CD4-positive, alpha-beta memory T cell (primary cell): ENCODE results near the gene PAX7. TPM values are rescaled to one million over a fixed set of nuclear protein-coding genes. Genes with fewer than 3 reads are reported as not detected.
A peak's percentile ranks its signal among the peaks of the same experiment; 100 is the strongest.

Experiments
- CTCF ChIA-PET: fragments of 350-600 bp; sonication (Branson Sonifier 250); formaldehyde crosslinking; loops from one replicate; lab custom pipeline; 2021; ENCODE audit warnings: inconsistent platforms; ENCODE audit not compliant: partially characterized antibody; lab: Charles Lee
- POLR2A ChIA-PET: fragments of 350-600 bp; sonication (Branson Sonifier 250); formaldehyde crosslinking; loops from one replicate; lab custom pipeline; 2021; ENCODE audit not compliant: partially characterized antibody; lab: Charles Lee
- DNase-seq, 5 donors: peaks; one replicate each; pipeline versions ENCODE4 v3.0.0 to v3.0.0-alpha.2; 2020 to 2022; ENCODE audit warnings: mixed read lengths in 1 of 5
- H3K27ac ChIP-seq: one replicate; pipeline ENCODE4 v1.7.0; 2013; ENCODE audit warnings: low read depth, low read length
- H3K27me3 ChIP-seq: 2 replicates; pipeline ENCODE4 v1.7.0; 2013; ENCODE audit warnings: mild to moderate bottlenecking, low read length, moderate library complexity; ENCODE audit not compliant: insufficient read depth
- H3K36me3 ChIP-seq: 2 replicates; pipeline ENCODE4 v1.7.0; 2013; ENCODE audit warnings: mild to moderate bottlenecking, low read length, moderate library complexity; ENCODE audit not compliant: insufficient read depth
- H3K4me1 ChIP-seq: 2 replicates; pipeline ENCODE4 v1.7.0; 2013; ENCODE audit warnings: mild to moderate bottlenecking, low read length, moderate library complexity; ENCODE audit not compliant: insufficient read depth
- H3K4me3 ChIP-seq, 2 donors: one replicate each; pipeline ENCODE4 v1.7.0; 2013; ENCODE audit warnings: low read length in 2 of 2, mild to moderate bottlenecking in 1 of 2
- H3K9me3 ChIP-seq, 2 donors: one replicate each; pipeline ENCODE4 v1.7.0; 2013; ENCODE audit warnings: low read length in 2 of 2, control low read depth in 1 of 2; ENCODE audit not compliant: control insufficient read depth in 1 of 2
- H3K27ac Mint-ChIP-seq, 7 donors: one replicate each; pipeline ENCODE4 v1.8.0; 2020 to 2021; ENCODE audit warnings: mixed read lengths in 7 of 7, mild to moderate bottlenecking in 6 of 7, inconsistent platforms in 3 of 7, moderate library complexity in 3 of 7
- H3K27me3 Mint-ChIP-seq, 2 donors: one replicate each; pipeline ENCODE4 v1.8.0; 2020 to 2021; ENCODE audit warnings: mixed read lengths in 2 of 2
- H3K36me3 Mint-ChIP-seq, 2 donors: one replicate each; pipeline ENCODE4 v1.8.0; 2020 to 2021; ENCODE audit warnings: mixed read lengths in 2 of 2, inconsistent platforms in 1 of 2, mild to moderate bottlenecking in 1 of 2
- H3K4me1 Mint-ChIP-seq, 4 donors: one replicate each; pipeline ENCODE4 v1.8.0; 2020 to 2021; ENCODE audit warnings: mixed read lengths in 4 of 4, mild to moderate bottlenecking in 1 of 4
- H3K4me3 Mint-ChIP-seq, 8 donors: one replicate each; pipeline ENCODE4 v1.8.0; 2020 to 2021; ENCODE audit warnings: mixed read lengths in 8 of 8, mild to moderate bottlenecking in 7 of 8, moderate library complexity in 6 of 8, inconsistent platforms in 3 of 8
- H3K9me3 Mint-ChIP-seq, 8 donors: one replicate each; pipeline ENCODE4 v1.8.0; 2020 to 2021; ENCODE audit warnings: mixed read lengths in 8 of 8, mild to moderate bottlenecking in 5 of 8, inconsistent platforms in 3 of 8, moderate library complexity in 1 of 8
- intact Hi-C: fragments of 100-400 bp; cut with micrococcal nuclease; formaldehyde crosslinking; loops from one replicate; pipeline ENCODE4 v1.15.1; 2023
- polyA plus RNA-seq, 2 donors: library from polyadenylated mRNA; unstranded; fragments of 300-500 nt; fragmentation: Illumina TruSeq; gene quantifications; one replicate each; pipeline ENCODE4 v1.2.3, GENCODE V29; 2021
- total RNA-seq, 2 experiments: library from RNA; stranded (reverse); gene quantifications; one replicate each; pipeline ENCODE4 v1.2.3, GENCODE V29; 2021

PAX7 gene
- total and polyA plus RNA-seq, 4 experiments from 2014 or later, result not detected

DNA sequence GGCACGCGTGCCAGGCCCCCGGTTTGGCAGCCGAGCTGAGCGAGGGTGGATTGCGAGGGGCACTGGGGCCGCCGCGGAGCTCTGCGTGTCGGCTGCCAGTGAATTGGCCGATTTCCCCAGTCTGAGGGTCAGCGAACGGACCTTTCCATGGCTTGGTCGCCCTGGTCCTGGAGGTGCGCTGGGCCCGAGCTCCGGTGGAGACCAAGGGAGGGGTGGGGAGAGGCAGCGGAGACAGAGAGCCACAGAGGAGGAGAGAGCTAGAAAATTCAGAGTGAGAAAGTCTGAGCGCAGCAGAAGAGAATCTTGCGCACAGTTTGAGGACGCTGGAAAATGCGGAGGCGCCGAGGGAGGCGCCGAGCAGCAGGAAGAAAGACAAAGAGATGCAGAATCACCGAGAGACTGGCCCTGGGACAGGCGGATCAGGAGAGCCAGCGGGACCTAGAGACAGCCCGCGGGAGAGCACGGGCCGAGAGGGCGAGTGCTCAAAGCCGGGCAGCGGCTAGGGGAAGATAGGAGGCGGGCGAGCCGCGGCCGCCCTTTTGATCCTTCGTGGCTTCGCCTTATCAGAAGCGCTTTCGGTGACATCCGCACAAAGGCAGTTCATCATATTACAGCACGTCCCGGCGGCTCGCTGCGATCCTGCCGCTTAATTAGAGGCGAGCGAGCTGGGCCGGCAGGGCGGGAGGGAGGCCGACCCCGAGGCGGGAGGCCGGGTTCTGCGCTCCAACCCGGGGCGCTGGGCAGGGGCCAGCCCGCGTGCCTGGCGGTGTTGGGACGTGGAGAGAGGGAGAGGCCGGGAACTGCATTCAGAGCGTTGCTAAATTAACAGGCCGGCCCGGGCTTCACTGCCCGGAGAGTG lies 12.7 kb downstream of the PAX7 start:
- no peak for DNase-seq
- Histone ChIP-seq H3K27ac (no peak overlapping the region), H3K4me1 (peaks cover 19% of the 10 kb centered on the region), H3K27me3 (peaks cover 48% of the 10 kb centered on the region), H3K36me3 (no peaks in the 10 kb centered on the region), H3K9me3 (no peaks in the 10 kb centered on the region), H3K4me3 (no peak overlapping the region)
- intact Hi-C loops, result no loop called here
- Mint-ChIP-seq H3K27ac (peak overlapping the region in 1 of 7 donors; percentile 40), H3K4me3 (peak overlapping the region in 6 of 8 donors; percentile 31 to 77 (median 52)), H3K9me3 (peaks cover 0 to 2% (median 0%) of the 10 kb centered on the region in 8 donors), H3K27me3 (peaks cover 68% of the 10 kb centered on the region in 2 donors), H3K4me1 (peaks cover 23 to 55% (median 30%) of the 10 kb centered on the region in 4 donors), H3K36me3 (no peaks in the 10 kb centered on the region)
- CTCF ChIA-PET, result no interaction called here
- POLR2A ChIA-PET, result no interaction called here

GRCh38 chr1:18644013-18644399 lies 13.4 kb downstream of the PAX7 start:
- H3K9me3 ChIP-seq, result no peaks in the 10 kb centered on the region
- peak overlapping the region in 2 of 7 donors; percentile 5 to 32 for H3K27ac Mint-ChIP-seq
- no peaks in the 10 kb centered on the region for H3K36me3 ChIP-seq
- intact Hi-C loops, result no loop called here
- H3K27ac ChIP-seq, result no peak overlapping the region
- H3K4me1 ChIP-seq, result peaks cover 19% of the 10 kb centered on the region
- H3K27me3 Mint-ChIP-seq, result peaks cover 67 to 68% of the 10 kb centered on the region in 2 donors
- H3K4me3 Mint-ChIP-seq, result peak overlapping the region in 2 of 8 donors; percentile 39 to 60
- ChIA-PET CTCF (no interaction called here), POLR2A (no interaction called here)
- peaks cover 23 to 50% (median 30%) of the 10 kb centered on the region in 4 donors for H3K4me1 Mint-ChIP-seq
- DNase-seq, result no peak
- peaks cover 0 to 2% (median 0%) of the 10 kb centered on the region in 8 donors for H3K9me3 Mint-ChIP-seq
- H3K36me3 Mint-ChIP-seq, result no peaks in the 10 kb centered on the region
- peaks cover 42% of the 10 kb centered on the region for H3K27me3 ChIP-seq
- H3K4me3 ChIP-seq, result no peak overlapping the region

DNA sequence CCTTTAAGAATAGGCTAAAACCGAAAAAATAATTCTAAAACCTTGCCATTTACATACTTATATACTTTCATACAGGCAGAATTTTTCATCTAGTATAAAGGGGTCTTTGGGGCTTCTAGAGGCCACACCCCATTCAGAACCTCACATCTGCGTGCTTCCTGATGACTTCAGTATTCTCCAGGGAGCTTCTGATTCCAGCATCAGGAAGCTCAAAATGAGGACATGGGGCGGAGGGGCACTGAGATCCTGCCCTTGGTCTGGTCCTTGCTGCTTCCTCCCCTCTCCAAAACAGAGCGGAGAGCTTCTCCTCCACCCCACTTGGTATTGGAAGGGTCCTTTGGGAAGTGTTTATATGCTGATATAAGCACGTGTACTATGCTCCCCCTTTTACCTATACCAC lies 13.8 kb downstream of the PAX7 start:
- H3K36me3 ChIP-seq, result no peaks in the 10 kb centered on the region
- DNase-seq, result no peak
- intact Hi-C loops, result no loop called here
- peaks cover 21 to 46% (median 30%) of the 10 kb centered on the region in 4 donors for H3K4me1 Mint-ChIP-seq
- ChIA-PET CTCF (no interaction called here), POLR2A (no interaction called here)
- H3K27me3 ChIP-seq, result peaks cover 38% of the 10 kb centered on the region
- peak overlapping the region in 2 of 7 donors; percentile 5 to 32 for H3K27ac Mint-ChIP-seq
- no peak overlapping the region for H3K4me3 ChIP-seq
- H3K27ac ChIP-seq, result no peak overlapping the region
- peak overlapping the region in 3 of 8 donors; percentile 39 to 60 (median 57) for H3K4me3 Mint-ChIP-seq
- H3K36me3 Mint-ChIP-seq, result no peaks in the 10 kb centered on the region
- H3K27me3 Mint-ChIP-seq, result peaks cover 65 to 66% of the 10 kb centered on the region in 2 donors
- H3K4me1 ChIP-seq, result peaks cover 19% of the 10 kb centered on the region
- H3K9me3 Mint-ChIP-seq, result peaks cover 0 to 2% (median 0%) of the 10 kb centered on the region in 8 donors
- H3K9me3 ChIP-seq, result no peaks in the 10 kb centered on the region

DNA sequence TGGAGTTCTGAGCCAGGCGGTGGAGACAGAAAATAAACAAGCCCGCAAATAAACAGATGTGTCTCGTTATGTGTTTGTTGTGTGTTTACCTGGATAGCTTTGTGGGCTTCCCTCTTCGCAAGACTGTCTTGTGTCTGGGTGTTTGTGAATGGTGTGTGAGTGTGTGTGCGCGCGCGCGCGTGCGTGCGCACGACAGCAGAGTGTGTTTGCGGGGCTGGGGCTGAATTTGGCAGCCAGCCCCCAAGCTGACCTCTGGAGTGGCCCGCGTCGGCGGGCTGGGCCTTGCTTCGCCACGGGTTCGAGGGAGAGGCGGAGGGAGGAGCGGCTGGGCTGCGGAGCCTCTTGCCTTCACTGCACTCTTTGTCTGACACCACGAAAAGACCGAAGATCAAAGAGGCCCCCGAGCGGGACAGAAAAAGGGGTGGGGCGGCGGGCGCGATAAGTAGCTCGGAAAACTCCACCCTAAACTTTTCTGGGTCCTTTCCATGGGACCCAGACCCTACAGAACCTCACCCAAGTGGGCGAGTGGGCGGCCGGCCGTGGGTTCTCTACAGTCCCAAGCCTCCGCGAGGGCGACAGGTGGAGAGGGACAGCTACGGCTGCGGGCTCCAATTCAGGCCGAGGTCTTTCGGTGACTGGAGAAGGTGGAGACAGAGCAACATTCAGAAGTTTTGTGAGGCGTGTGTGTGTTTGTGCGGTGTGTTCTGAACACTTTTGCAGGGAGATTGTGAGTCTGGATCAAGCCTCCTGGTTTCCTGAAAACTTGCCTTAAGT lies 14.5 kb downstream of the PAX7 start:
- DNase-seq, result no peak
- H3K27ac ChIP-seq, result no peak overlapping the region
- Mint-ChIP-seq H3K36me3 (no peaks in the 10 kb centered on the region), H3K27me3 (peaks cover 66% of the 10 kb centered on the region in 2 donors), H3K4me3 (peak overlapping the region in 7 of 8 donors; percentile 39 to 65 (median 57)), H3K9me3 (peaks cover 0 to 2% (median 0%) of the 10 kb centered on the region in 8 donors), H3K27ac (peak overlapping the region in 1 of 7 donors; percentile 5), H3K4me1 (peaks cover 14 to 43% (median 28%) of the 10 kb centered on the region in 4 donors)
- CTCF ChIA-PET, result no interaction called here
- H3K4me3 ChIP-seq, result no peak overlapping the region
- peaks cover 19% of the 10 kb centered on the region for H3K4me1 ChIP-seq
- intact Hi-C loops, result no loop called here
- H3K9me3 ChIP-seq, result no peaks in the 10 kb centered on the region
- no peaks in the 10 kb centered on the region for H3K36me3 ChIP-seq
- H3K27me3 ChIP-seq, result peaks cover 43% of the 10 kb centered on the region
- POLR2A ChIA-PET, result no interaction called here

DNA sequence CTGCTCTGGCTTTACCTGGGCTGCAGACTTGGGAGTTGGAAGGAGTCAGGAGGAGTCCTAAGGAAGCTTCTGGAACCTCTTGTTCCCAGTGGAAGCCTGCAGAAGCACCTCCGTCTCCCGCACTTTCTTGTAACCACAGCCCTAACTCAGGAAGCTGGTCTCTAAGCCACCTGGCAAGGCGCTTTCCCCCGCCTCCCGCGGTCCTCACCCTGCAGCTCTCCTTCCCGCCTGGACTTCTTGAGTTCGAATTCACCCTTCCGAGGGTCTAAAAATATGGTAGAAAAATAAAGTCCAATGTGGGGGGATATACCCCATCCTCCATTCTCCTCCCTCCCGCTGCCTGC lies 15.1 kb downstream of the PAX7 start:
- Histone ChIP-seq H3K9me3 (no peaks in the 10 kb centered on the region), H3K36me3 (no peaks in the 10 kb centered on the region), H3K27ac (no peak overlapping the region), H3K4me1 (peaks cover 19% of the 10 kb centered on the region), H3K27me3 (peaks cover 49% of the 10 kb centered on the region), H3K4me3 (no peak overlapping the region)
- Mint-ChIP-seq H3K4me3 (peak overlapping the region in 4 of 8 donors; percentile 17 to 67 (median 37)), H3K27ac (no peak overlapping the region), H3K27me3 (peaks cover 66% of the 10 kb centered on the region in 2 donors), H3K9me3 (peaks cover 0 to 2% (median 0%) of the 10 kb centered on the region in 8 donors), H3K36me3 (no peaks in the 10 kb centered on the region), H3K4me1 (peaks cover 13 to 43% (median 28%) of the 10 kb centered on the region in 4 donors)
- DNase-seq, result no peak
- CTCF ChIA-PET, result no interaction called here
- intact Hi-C loops, result no loop called here
- POLR2A ChIA-PET, result no interaction called here

DNA sequence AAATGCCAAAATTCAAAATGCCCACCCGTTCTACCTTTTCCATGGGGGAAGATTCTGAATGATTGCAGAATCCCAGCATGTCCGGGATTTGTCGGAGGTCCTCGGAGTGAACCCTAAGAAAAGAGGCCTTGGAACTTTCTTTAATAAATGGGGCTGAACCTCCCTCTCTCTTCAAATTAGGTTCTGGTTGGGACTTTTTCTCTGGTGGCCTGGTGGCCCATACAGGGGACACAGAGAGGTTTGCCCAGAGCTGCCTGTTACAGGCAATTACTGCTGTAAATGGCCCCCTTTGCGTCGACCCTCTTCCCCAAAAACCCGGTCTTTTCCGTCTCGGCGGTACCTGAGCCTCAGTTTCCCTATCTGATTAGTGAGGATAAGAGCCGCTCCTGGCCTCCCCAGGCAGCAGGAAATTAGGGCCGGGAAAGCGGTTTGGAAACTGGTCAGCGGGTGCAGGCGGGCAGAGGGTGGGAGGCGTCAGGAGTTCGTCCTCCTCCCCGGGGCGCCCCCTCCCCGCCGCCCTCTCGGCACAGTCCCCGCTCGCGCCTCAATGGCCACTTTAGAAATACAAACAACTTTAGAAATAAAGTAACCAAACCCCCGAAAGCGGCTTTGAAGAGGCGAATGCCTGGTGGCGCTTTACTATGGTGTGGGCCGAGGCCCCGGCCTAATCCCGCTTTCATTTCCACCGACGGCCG lies 15.6 kb downstream of the PAX7 start:
- POLR2A ChIA-PET, result no interaction called here
- peaks cover 13 to 38% (median 27%) of the 10 kb centered on the region in 4 donors for H3K4me1 Mint-ChIP-seq
- peaks cover 19% of the 10 kb centered on the region for H3K4me1 ChIP-seq

More for the DNA sequence above, 15.6 kb downstream of the PAX7 start:
- Mint-ChIP-seq H3K9me3 (peaks cover 0 to 2% (median 0%) of the 10 kb centered on the region in 8 donors), H3K27ac (no peak overlapping the region), H3K4me3 (peak overlapping the region in 6 of 8 donors; percentile 25 to 67 (median 40)), H3K36me3 (no peaks in the 10 kb centered on the region), H3K27me3 (peaks cover 64 to 65% of the 10 kb centered on the region in 2 donors)
- intact Hi-C loops, result no loop called here
- H3K9me3 ChIP-seq, result no peaks in the 10 kb centered on the region
- DNase-seq, result no peak
- H3K27me3 ChIP-seq, result peaks cover 44% of the 10 kb centered on the region
- H3K4me3 ChIP-seq, result no peak overlapping the region
- CTCF ChIA-PET, result no interaction called here
- no peaks in the 10 kb centered on the region for H3K36me3 ChIP-seq
- no peak overlapping the region for H3K27ac ChIP-seq
